B cell (primary cell): Measurements from ENCODE around the gene SMOC1.

ENCODE experiments used
- CTCF ChIP-seq: fragments of 200-600 bp; IDR thresholded peaks from one replicate; pipeline ENCODE4 v1.8.0; 2022; ENCODE audit warnings: antibody characterized with exemption, mild to moderate bottlenecking
- EZH2 ChIP-seq: IDR thresholded peaks from 2 replicates; pipeline ENCODE4 v1.6.1; 2012; ENCODE audit warnings: borderline replicate concordance, low read depth, mild to moderate bottlenecking, moderate library complexity, low read length; ENCODE audit not compliant: insufficient read depth, poor library complexity, severe bottlenecking

GRCh38 chr14:70013271-70013873 is 134.2 kb downstream of the SMOC1 start:
- no peak for TF ChIP-seq EZH2
- TF ChIP-seq CTCF, result peak; percentile 29
